Islet precursor cell (in vitro differentiated cells): ENCODE results near the gene TPRN.

Source experiments
- DNase-seq: peaks from one replicate; pipeline ENCODE4 v3.0.0-alpha.2; 2018

TPRN gene

DNA sequence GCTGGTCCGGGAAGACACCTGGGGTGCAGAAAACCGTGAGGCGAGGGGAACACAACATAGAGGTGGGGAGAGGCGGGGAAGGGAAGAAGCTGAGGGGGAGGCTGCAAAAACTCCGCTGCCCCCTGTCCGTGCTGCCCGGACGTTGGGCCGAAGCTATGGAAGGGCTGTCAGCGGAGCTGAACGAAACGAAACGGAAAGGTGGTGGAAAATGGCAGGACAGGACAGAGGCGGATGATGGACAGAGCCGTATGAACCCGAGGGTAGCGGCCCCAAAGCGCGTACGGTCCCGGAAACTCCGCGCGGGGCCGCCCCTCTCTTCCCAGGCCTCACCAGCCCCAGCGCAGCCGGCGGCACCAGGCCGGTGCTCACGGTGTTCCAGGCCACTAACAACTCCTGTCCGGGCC lies 12.5 kb downstream of the TPRN start:
- DNase-seq, result no peak

DNA sequence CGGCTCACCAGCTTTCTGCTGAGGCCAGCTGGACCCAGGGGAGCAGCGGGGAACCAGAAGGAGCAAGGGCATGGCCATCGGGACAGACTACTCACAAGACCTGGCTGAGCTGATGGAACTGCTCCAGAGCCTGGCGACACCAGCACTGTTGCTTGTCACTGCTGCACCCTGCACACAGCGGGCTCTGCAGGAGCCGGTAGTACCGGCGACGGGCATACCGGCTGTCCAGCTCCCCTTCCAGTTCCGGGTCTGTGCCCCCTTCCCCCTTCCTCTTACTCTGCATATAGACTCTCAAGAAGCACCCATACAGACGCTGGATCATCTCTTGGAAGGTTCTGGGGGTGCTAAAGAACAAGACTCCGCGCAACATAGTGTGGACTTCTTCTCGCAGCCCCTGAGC lies 13.2 kb downstream of the TPRN start:
- DNase-seq, result no peak

DNA sequence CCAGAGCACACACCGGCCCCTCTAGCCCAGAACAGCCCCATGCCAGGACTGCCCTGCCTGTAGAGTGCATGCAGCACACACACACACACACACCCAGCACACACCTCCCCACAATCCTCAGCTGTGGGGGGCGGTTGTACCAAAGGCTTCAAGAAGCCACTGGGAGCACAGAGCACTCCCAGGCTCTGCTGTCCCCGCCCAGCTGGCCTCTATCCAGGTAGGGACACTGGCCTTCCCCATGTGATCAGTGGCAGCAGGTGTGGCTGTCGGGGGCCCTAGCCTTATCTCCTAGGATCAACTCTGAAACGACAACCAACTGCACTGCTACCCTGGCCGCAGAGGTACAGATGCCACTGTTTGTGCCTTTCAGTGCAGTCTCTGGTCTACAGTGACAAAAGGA lies 14.2 kb downstream of the TPRN start:
- no peak for DNase-seq

DNA sequence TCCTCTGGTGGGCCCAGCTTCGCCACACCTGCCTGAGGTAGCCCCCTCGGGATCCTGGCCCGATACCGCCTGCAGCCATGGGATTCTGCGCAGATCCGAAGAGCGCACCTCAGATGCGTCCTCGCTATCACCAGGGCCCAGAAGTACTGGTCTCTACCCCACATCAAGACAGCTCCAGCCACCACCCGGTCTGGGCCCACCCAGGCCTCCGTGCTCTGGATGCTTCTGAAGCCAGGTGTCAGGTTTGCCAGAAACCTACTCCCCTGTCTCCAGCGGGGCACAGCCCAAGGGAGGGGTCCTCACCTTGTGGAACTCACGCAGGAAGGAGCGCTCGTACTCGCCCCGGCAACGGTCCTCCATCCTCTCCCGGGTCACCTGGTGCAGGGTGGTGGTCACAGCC lies 14.6 kb downstream of the TPRN start:
- DNase-seq, result no peak

DNA sequence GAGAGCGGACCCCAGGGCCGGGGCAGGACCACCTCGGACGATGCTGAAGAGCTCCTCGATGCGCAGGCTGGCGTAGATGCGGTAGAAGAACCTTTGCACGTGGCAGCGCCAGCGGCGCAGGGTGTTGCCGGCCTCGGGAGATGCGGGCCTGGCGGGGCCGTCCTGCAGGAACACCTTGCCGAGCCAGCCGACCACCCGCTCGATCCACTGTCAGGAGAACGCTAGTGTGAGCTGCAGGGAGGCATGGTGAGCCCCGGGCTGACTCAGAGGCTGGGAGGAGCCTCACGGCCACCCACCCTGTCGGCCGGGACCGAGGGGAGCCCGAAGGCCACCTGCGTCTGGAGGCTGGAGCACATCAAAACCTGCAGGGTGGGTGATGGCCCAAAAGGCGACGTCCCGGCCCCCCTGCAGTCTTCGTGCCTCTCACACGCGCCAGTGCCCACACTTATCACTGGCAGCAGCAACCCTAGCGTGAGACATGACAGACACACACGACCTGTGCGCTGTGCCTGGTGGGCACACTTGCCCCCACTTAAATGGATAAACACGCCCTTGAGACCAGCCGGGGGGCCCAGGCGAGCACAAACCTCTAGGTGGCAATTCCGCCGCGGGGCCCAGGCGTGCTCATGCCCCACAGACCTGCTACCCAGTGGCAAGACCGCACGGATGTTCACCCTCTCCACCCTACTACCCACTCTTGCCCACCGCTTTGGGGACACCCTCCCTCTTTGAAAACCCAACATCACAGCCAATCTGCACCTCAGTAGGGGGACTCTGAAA lies 15.5 kb downstream of the TPRN start:
- DNase-seq, result no peak

DNA sequence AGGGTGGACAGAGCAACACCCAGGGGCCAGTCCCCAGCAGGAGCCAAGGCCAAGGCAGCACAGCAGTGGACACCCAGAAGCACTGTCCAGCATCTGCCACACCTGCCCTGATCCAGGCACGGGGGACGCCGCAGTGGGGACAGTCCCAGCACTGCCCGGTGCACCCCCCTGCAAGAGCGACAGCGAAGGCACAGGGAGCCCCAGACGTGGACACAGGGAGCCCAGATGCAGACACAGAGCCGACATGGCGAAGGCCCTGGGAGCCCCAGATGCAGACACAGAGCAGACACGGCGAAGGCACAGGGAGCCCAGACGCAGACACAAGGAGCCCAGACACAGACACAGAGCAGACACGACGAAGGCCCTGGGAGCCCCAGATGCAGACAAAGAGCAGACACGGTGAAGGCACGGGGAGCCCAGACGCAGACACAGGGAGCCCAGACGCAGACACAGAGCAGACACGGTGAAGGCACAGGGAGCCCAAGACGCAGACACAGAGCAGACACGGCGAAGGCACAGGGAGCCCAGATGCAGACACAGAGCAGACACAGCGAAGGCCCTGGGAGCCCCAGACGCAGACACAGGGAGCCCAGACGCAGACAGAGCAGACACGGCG lies 16.5 kb downstream of the TPRN start:
- no peak for DNase-seq

DNA sequence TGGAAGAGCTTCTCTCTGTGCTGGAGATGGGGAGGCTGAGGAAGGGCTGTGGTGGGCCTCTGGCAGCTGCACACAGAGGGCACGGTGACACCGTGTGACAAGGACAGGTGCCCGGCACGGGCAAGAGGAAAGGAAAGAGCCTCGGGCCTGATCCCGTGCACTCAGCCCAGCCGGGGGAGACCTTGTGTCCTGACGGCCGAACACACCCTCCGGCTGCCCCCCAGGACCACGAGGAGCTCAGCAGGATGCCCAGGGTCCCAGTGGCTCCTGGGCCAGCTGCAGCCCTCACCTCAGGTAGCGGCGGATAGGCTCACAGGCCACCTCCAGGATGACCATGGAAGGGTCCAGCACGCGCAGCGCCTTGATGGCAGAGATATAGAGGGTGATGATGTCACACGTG lies 17.7 kb downstream of the TPRN start:
- no peak for DNase-seq

DNA sequence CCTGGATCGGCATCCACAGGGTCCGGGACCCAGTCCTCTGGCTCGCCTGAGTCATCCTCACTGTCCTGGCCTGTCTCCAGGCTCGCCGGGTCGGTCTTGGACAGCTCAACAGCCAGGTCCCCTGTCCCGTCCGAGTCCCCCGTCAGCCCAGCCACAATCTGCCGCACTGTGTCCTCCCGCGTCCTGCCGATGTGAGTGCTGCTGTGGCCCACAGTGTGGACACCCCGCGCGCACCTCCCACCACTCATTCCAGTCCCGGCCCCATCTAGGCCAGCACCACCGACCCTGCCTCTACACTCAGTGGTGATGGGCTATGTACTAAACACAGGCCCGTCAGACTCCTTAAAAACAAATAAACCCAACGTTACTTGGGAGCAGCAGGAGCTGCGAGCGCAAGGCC lies 18.9 kb downstream of the TPRN start:
- DNase-seq, result no peak

DNA sequence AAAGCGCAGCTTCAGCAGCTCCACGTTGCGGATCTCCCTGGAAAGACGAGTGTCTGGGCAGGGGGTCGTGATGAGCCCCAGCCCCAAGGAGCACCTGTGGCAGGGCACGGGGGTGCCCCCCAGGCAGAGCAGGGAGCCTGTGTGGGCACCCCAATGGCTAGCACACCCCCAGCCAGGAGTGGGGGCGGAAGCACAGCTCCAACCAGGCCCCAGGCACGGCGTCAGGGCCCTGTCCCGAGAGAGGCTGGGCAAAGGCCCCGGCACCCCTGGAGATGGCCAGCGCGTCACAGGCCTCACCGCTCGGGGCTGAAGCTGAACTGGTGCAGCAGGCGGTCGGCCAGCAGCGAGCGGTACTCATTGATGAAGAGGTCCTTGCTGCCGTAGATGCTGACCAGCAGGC lies 20.1 kb downstream of the TPRN start:
- DNase-seq, result no peak

DNA sequence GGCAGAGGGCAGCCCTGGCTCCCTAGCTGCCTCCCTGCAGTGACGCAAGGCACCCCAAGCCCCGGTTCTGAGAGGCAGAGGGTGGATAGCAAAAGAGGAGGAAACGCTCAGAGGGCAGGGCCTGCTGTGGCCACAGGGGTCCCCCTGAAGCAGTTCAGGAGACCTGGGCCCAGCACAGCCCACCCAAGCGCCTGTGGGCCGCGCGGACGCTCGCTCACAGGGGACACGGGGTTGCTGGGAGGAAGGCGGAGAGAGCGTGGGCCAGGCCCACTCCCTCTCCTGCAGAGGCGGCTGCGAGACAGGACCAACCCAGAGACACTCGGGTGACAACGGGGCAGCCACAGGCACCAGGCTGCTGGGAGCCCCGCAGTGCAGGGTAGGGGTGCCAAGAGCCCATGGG lies 20.8 kb downstream of the TPRN start:
- no peak for DNase-seq

DNA sequence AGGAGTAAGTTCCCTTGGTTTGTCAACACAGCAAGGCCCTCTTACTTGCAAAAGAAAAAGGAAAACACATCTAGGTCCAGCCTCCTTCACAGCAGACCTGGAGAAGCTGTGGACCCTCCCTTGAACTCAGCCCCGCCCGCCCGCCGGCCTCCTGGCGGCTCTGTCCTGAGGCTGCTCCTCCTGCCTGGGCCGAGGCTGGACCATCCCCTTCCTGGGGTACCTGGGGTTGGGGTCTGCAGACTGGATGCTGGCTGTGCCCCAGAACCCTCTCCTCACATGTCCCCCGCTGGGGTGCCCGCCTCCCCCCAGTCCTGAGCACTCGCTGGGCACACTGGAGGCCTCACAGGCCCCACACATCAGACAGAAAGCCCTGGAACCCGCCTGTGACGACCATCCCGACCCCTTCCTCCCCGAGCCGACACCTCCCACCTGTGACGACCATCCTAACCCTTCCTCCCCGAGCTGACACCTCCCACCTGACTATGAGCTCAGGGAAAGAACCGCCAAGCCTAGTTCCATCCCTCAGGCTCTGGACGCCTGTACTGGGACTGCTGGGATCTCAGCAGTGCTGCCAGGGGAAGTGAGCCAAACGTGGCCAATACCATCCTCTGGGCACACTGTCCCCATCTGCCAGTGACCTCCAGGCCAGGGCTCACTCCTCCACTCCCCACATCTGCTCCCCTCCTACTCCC lies 21.5 kb downstream of the TPRN start:
- DNase-seq, result no peak

DNA sequence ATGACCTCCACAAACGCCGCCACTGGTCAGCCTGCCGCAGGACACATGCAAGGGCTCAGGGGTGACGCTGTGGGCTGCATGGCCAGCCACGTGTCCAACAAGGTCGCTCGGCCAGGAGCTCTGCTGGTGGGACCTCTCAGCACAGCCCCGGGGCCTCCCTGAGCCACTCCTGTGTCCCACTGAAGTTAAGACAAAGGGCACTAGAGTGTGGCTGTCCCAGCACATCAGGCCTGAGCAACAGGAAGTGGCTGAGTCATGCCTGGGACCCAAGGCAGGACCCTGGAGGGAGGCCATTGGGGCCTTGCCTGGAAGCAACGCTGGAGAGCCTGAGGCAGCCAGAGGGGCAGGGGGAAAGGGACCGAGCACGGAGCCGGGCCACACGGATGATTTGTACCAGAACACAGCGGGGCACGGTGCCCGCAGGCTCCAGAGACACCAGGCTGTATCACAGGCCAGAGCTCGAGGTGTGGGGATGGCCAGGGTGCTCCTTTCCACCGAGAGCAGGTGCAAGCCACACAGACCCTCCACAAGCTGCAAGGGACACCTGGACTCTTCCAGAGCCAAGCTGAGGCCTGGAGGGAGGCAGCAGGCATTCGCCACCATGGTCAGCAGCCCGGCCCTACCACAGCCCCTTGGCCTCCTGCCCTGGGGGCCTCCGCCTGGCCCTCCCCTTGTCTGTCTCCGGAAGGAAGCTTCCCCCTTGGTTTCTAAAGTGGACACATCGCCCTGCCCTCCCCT lies 22.2 kb downstream of the TPRN start:
- DNase-seq, result peak; percentile 70

DNA sequence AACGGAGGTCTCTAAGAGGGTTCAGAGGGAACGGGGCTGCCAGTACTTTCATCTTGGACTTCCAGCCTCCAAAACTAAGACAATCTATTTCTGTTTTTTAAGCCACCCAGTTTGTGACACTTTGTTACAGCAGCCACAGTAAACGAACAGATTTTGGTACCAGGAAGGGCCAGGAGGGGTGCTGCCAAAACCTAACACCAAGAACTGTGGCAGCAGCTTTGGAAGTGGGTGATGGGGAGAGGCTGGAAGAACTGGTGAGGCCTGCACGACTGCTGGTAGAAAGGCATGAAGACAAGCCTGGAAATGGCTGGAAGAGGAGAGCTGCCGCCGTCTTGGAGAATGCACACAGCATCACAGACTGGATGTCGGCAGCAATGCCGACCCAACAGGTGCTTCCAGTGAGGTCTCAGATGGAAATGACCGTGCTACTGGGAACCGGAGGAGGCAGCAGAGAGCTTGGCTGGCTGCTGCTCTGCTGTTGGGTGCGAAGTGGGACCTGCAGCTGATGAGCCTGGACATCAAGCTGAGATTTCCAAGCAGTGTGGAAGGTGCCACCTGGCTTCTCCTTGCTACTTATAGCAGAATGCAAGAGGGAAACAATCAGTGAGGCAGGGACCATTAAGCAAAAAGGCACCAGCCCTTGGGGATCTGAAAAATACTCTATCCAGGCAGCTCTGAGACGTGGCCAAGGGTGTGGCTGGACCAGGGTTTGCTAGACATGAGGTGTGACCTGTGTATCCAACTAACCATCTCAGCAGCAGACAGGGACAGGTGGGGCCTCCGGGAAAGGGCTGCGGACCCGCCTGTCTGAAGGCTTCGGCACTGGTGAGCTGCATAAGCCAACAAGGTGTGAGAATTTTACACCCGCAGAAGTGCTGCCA lies 24.0 kb downstream of the TPRN start:
- DNase-seq, result peak; percentile 80

DNA sequence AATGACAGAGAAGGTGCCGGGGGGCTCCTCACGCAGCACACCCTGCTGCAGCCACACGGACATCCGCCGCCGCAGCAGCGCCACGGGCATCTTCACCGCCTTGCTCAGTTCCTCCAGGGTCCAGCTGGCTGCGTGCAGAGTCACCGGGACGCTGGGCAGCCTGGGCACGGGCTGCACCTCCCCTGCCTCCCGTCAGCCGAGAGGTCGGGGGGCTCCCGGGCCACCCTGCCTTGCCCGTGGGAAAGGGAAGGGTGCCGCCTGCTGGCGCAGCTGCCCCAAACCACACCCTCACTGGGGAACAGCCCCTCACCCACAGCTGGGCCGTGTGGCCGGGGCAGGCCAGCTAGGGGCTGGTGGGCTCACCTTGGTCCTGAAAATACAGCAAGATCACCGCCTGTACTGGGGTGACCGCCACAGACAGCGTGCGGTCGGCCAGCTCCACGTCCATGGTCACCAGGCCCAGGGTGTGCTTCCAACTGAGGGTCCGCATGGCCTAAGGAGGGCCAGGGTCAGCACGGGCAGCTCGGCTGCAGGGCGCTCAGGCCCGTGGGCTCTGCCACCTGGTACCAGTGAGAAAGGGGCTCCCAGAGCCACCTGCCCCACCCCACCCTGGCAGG lies 25.1 kb downstream of the TPRN start:
- no peak for DNase-seq

DNA sequence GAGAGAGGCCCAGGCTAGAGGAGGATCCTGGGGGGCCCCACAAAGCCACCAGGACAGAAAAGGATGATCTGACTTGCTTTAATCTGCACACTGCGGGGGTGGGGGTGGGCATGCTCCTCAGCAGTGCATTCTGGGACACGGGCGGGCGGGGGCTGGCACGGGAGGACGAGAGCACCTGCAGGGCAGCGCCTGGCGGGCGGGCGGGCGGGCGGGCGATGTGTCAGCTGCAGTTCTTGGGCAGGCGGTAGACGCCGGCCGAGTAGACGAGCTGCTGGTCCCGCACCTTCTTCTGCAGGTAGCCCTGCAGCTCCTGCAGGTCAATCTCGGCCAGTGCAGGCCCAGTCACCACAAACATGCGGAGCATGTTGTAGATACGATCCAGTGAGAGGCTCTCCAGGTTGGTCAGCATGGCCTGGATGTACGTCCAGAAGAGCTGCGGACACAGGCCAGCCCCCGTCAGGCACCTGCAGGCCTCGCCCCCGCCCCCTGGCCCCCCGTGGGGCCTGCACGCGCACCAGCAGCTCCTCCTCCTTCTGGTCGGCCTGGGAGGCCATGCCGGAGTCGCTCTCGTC lies 25.7 kb downstream of the TPRN start:
- DNase-seq, result peak; percentile 62

DNA sequence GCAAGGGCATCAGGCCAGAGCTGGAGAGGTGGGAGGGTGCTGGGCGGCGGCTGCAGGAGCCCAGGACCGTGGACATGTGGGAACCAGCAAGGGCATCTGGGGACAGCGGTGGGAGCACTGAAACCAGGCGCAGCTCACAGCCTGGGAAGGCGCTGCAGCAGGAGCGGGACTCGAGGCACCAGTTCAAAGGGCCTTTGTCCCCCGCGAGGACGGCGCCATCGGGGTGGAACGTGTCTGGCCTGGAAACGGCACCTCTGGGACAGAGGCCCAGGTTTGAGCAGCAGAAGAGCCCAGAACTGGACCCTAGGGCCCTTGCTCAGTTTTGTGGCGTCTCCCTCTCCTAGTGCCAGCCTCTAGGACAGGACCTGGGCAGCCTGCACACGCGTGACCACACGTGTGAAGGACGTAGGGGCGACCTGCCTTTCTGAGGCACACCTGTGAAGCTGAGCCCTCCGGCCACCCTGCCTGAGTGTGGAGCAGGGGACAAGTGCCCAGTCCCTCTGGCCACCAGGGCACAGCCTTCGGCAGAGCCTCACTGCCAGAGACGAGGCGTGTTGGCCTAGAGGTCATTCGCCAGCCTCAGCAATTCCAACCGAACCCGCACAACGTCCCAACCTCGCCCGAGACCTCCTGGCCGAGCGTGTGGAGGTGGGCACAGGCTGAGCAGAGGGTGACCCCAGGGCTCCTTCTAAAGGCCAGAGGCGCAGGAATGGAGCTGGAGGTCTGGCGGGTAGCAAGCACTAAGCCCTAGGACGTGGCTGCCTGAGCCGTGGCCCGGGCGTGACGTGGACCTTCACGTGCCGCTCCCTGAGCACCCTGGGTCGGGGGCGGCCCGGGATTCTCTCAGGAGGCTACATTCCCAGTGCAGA lies 26.5 kb downstream of the TPRN start:
- DNase-seq, result no peak

DNA sequence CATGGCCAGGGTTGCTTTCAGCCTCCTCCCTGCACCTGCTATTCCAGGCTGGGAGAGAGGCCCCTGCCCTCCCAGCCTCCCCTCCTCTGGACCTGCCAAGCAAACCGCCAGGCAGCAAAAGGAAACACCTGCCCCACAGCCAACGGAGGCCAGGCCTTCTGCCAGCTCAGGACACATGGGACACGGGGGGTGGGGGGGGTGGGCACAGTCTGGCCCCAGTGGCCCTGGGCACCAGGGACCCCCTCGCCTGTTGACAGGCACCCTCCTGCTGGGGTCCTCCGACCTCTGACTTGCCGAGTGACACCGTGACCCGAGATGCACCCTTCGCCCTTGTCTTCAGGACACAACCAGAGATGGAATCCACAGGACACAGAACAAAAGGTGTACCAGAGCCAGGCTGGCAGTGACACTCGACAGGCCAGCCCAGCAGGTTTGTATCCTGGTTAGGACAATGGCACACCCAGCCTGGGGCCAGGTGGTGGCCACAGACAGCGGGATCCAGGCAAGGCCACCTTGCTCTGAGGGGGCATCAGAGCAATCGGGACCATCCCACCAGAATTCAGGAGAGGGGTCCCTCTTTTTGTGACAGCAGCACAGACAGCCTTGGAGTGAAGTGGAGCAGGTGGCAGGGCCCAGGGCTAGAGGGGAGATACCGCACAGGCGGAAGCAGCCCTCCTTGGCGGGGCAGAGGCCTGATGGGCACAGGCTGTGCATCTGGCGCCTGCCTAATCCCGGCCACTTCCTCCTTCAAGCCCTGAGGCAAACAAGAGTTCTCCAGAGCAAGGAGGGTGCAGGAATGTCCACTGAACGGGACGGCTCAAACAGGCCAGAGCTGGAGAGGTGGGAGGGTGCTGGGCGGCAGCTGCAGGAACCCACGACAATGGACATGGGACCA lies 27.4 kb downstream of the TPRN start:
- no peak for DNase-seq

DNA sequence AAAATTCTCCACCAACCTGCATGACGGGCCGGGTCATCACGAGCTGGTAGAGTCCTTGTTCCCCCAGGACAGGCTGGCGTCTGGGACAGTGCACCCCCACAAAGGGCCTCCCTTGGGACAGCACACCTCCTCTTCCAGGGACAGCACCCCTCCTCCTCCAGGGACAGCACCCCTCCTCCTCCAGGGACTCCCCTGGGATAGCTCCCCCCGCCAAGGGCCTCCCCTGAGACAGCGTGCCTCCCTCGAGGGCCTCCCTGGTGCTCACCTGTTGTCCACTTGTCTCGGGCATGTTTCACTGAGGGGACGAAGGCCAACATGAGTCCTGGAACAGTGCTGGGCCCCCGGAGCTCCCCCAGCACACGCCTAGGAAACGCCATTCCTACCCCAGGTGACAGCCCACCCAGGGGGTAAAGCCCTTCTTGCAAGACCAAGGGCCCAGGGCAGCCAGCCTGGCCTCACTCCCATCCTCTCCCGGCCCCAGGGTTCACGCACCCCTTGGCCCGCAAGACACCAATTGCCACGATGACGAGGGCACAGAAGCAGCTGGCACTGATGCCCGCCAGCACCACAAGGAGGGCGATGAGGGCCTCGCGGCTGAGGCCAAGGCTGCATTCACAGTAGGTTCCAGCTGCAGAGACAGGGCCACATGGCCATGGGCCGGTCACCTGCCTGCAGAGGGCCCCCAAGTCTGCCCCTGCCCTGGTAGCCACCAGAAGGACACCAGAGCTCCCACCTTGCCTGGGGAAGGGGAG lies 29.2 kb downstream of the TPRN start:
- no peak for DNase-seq
